NCI-H128 (cell line): ENCODE results near the gene TMEM161B.
"Not testable (repeated sequence)": the region's sequence is repeated elsewhere in the genome, so short reads cannot be mapped to it uniquely, and the experiment has no call there.

Experiments used
- DNase-seq: peaks from one replicate; lab custom pipeline; 2025; ENCODE audit not compliant: unreplicated experiment; lab: John Stamatoyannopoulos, UW

Gene TMEM161B

DNA sequence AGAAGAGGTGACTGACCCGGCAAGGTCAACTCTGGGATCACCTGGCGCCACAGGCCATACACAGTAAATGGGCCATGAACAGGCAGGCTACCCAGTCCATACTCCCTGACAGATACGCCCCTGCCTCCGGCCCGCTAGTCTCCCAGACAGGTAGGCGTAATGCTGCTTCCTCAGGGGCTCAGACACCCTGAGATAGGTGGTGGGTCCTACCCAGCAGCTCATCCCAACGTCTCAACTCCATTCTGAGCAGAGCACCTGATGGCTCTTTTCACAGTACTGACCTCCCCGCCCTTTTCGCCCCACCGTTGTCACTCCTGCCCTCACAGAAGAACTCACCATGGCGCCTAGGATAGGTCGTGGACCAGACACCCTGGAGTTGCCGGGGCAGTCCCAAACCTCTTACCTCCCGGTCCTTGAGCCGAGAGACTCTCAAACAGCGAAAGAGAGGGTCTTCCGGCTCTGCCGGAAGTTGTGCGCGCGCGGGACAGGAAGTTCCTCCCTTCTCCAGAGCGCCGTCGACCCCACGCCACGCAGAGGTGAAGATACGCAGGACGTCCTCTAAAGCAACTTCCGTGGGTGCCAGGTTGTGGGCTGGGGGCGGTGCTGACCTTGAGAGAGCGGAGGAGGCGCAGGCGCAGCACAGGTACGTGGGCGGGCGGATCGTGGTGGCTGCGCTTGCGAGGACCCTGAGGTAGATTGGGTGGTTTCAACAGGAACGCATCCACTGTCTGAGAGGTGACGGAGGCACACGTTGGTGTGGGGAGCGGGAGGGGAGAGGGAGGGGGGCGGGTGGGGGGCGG is at the start of gene TMEM161B:
TMEM161B (minus strand) TSS at position 461 of the 800 bp plus-strand sequence; CDS start at position 339, 122 bp downstream.
- peak; percentile 73 for DNase-seq

DNA sequence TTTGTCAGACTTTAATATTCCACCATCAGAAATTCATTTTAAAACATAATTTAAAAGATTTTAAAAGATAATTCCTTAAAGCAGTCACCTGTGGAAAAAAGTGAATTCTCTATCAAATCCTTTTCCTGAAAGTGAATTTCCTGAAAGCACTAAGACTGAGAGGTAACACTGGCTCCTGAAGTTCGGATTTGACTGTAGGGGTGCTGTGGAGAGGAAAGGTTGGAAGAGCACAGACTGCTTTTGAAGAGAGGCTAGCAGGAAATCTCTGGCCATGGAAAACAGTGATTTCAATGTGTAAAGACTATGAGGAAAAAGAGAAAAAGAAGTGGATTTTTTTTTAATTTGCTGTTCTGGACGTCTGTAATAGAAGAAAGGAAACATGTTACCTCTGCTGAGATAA is 35.7 kb upstream of the TMEM161B start:
- no peak for DNase-seq

DNA sequence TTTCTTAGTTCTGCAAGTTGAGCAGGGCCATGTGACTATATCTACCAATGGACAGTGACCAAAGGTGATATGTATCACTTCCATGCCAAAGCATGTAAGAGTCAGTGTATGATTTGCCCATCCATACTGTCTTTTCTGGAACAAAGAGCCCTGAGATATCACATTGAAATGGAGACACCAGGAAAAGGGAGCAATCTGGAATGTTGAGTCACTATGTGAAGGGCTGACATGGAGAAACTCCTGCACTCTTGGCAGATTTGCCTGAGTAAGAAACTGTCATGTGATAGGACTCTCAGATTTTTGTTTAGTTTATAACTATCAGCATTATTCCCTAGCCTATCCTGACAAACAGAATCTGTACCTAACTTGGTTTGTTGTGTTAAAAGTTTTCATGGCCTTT is 29.8 kb upstream of the TMEM161B start:
- DNase-seq: no peak

DNA sequence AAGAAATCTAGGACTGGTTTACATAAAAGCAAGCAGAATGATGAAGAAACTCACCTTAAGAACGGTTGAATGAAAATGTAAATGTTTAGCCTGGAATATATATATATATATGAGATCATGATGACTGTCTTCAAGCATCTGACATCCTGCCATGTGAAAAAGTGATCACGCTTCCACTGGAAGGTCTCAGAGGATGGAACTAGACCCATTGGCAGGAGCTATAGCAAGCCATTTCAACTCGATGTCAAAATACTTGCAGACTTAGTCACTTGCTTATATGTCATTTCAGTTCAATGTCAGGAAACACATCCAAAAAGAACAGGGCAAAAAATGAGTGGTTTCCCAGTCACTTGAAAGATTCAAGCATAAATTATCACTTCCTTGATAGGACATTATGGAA is 22.2 kb upstream of the TMEM161B start:
- DNase-seq: no peak

DNA sequence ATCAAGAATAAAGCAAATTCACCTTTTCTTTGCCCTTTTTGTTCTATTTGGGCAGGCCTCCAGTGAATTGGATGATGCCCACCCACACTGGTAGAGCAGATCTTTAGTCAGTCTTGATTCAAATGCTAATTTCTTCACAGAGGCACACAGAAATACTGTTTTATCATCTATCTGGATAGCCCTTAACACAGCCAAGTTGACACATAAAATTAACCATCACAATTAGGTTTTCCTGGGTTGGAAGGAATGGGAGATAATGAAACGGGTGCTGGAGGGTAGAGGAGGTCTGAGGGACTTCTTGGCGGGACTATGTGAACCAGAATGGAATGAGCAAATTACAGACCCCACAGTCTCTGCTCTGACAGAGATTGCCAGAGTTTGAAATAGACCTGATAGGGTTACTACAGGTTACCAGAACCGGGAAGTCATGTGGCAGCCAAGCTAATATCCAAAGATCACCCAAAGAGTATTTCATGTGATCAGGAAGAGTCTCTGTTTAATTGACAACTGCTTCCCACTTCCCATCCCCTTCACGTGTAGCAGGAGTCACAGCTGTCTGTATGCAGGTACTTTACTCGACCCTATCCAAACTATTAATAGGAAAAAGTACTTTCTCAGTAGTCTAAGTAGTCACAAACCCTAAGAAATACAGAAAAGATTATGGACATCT is 20.0 kb upstream of the TMEM161B start:
- DNase-seq: no peak

DNA sequence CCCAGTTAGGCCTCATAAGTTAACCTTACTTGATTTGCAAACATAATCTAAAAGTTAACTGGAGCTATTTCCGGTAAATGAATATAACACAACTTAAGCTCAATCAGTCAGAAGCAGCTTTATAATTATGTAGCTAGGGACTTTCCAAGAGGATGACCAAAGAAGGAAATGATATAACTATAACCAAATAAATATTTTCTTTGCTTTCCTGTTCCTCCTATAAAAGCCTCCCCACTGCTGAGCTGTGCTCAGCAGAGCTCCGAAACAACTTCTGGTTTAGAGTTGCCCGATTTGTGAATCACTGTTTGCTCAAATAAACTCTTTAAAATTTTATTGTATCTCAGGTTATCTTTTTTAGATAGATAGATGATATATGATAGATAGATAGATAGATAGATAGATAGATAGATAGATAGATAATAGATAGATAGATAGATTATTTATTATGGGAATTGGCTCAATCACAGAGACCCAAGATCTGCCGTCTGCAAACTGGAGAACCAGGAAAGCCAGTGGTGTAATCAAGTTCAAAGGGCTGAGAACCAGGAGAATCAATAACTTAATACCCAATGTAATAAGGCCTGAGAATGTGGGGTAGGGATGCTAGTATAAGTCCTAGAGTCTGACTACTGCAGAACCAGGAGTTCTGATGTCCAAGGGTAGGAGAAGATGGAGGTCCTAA is 19.3 kb upstream of the TMEM161B start:
- no peak for DNase-seq

DNA sequence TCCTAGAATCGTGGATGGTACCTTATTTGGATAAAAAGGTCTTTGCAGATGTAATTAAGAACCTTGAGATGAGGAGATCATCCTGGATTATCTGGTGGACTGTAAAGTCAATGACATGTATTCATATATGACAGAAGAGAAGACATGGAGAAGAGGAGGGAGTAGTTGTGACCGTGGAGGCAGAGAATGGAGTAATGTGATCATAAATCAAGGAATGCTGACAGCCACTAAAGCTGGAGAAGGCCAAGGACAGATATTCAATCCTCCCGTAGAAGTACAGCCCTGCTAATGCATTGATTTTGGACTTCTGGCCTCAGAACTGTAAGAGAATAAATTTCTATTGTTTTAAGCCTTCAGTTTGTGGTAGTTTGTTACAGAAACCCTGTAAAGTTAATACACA is 18.7 kb upstream of the TMEM161B start:
- DNase-seq: no peak

DNA sequence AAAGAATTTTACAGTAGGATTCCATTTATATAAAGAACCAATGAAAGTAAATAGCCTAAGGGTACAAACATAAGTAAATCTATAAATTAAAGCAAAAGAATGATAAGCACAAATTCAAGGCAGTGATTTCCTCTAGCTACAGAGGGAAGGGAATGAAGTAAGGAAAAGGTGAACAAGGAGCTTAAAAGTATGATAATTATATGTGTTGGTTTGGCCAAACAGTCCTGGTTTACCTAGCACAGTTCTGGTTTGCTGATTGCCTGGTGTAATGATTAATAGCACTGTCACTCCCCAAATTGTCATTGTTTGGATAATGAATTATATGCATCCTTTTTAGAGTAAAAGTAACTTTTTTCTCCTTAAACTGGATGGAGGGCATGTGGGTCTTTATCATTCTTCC is 15.0 kb upstream of the TMEM161B start:
- no peak for DNase-seq

DNA sequence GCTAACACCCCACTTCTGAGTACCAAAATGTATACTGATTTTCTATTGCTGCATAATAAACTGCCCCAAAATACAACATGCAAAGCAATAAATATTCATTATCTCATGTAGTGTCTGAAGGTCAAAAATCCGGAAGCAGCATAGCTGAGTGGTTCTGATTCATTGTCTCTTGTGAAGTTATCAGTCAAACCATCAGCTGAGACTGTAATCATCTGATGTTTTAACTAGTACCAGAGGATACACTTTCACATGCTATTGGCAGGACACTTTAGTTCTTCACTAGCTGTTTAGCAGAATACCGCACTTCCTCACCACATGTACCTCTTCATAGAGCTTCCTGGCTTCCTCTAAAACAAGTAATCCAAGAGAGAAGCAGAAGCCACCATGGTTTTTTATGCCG is 12.7 kb upstream of the TMEM161B start:
- DNase-seq: no peak

DNA sequence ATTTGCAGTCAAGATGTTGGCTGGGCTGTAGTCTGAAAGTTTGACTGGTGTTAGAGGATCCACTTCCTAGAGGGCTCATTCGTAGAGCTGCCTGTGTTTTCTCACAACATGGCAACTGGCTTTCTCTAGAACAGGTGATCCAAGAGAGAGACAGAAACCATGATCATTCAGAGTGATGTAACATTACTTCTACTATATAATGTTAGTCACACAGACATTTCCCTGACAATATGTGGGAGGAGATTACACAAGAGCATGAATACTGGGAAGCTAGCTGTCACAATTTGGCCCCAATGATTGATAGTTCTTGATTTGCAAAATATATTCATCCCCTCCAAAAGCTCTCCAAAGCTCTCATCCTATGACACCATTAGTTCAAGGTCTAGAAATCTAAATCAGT is 10.9 kb upstream of the TMEM161B start:
- no peak for DNase-seq

DNA sequence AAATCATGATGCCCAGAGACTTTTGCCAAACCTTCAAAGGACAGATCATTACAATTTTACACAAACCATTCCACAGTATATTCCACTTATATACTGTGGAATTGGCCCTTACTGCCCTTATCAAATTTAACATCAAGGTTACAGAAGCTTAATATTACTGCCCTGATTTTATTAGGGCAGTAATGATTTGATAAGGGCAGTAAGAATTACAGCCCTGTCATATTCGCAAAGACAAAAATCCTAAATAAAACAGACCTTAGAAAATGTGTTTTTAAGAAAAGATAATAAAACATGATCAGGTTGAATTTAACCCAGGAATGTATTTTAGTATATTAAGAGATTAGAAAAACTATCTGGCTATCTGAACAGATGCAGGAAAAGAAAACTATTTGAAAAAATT is 7.7 kb upstream of the TMEM161B start:
- DNase-seq: no peak

DNA sequence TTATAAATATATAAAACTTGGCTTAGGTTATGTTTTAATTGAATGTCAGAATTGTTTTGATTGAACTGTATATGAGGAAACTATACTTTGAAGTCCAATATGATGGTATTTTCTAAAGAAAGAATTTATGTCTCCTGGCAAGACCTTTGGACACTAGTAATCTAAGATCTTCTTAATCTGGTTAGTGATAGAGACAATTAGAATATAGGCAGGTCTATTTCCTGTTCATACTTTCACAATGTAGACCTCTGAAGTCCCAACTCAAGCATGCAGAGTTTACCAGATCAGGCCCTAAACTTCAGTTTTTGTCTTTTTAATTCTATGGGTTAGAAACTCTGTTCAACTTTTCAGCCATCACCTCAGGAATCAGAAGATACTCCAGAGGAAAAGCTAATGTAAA is 6.9 kb upstream of the TMEM161B start:
- no peak for DNase-seq

DNA sequence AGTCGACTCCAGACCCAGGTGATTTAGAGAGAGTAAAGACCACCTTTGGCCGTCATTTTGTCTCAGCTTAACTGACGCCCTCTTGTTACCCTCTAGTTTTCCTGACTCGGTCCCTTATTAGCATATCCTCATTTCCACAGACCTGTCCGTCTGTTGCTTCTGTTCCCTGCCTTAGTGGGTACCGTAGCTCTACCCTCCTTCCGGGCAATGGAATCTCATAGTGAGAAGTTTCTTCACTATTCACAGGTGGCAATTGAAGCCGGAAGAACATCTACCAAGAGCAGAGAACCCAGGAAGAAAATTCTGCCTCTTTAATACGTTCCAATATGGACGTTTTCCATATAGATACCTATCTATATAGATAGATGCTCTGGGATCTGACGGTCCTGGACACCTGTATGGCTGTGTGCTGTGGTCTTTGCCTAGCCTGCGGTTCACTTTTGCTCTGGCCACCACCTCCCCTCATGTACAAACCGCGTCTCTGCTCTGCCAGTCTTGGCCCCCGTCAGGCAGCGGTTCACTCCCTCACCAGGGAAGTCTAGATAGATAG is 652 bp upstream of the TMEM161B start:
- DNase-seq: no peak

DNA sequence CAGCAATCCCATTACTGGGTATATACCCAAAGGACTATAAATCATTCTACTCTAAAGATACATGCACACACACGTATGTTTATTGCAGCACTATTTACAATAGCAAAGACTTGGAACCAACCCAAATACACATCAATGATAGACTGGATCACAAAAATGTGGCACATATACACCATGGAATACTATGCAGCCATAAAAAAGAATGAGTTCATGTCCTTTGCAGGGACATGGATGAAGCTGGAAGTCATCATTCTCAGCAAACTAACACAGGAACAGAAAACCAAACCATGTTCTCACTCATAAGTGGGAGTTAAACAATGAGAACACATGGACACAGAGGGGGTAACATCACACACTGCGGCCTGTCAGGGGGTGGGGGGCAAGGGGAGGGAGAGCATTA is 4.1 kb downstream of the TMEM161B start:
- not testable (repeated sequence) for DNase-seq

DNA sequence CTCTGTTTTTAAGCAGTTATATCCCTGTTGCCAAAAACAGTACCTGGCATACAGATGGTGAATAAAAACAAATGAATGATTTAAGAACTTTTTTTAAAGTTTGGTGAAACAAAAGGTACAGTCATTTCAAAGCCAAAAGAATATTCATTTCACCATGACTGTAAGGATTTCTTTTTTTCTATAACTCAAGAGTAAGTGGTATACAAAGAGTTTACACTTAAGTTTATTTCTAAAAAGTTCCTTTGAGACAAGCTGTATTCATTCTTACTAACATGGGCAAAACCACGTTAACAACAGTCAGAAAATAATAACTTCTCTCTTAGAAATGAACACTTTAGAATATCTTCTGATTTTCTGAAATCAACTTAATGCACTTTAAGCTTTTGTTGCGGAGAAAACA is 5.3 kb downstream of the TMEM161B start:
- DNase-seq: no peak

DNA sequence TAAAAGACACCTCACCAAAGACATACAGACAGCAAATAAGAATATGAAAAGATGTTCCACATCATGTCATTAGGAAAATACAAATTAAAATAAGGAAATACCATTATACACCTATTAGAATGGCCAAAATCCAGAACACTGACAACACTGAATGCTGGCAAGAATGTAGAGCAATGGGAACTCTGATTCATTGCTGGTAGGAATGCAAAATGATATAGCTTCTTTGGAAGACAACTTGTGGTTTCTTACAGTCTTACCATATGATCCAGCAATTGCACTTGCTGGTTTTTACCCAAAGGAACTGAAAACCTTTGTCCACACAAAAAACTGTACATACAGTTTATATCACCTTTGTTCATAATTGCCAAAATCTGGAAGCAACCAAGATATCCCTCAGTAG is 6.5 kb downstream of the TMEM161B start:
- no peak for DNase-seq

DNA sequence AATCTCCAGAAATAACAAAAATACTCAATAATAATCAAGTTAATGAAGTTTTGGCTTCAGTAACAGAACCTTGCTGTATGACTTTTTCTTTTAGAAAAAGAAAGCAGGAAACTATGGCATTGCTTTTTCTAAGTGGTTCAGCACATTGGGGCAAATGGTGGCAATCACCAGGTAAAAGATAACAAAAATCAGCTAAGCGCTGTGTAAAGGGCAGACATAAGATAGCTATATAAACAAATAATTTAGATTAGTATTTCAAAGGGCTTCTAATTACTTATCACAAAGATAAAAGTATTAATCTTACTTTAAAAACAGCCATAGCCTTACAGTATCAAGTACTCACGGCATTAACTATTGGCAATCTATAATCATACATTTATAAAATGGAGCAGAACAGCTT is 10.0 kb downstream of the TMEM161B start:
- DNase-seq: no peak

DNA sequence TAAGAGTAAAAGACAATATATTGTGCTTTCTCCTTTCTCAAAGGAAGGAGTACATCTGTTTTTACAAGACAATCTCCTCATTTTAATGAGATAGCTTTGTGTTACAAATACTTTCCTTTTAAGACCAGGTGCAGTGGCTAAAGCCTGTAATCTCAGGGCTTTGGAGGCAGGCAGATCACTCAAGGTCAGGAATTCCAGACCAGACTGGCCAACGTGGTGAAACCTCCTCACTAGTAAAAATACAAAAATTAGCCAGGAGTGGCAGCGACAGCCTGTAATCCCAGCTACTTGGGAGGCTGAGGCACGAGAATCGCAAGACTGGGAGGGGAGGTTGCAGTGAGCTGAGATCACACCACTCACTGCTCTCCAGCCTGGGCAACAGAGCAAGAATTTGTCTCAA is 11.8 kb downstream of the TMEM161B start:
- no peak for DNase-seq

DNA sequence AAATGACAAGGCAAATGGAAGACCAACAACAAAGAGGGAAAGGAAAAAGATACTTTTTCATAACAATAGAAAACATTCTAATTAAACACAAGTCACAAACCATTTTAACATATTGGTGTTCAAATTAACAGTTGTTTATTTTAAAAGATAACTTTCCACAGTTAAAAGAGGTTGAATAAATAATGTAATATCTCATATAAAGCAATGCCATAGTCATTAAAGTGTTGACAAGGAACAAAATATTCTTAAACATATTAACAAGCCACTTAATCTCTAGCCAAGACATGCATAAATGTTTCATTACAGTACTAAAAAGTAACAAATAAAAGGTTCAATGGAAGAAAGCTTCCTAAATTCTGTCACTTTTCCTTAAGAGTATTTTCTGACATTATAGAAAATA is 12.6 kb downstream of the TMEM161B start:
- no peak for DNase-seq

DNA sequence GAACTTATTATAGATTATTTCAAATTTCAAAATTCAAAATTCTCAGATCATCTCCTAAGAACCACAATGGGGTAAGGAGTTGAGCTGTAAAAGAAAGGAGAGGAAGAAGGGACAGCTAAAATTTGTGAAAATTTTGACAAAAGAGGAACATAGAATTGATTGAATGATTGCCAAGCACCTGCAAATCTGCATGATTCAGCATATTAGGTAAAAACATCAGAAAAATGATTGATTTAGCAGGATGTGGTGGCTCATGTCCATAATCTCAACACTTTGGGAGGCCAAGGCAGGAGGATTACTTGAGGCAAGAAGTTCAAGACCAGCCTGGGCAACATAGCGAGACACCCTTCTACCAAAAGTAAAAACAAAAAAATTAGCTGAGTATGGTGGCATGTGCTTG is 14.3 kb downstream of the TMEM161B start:
- DNase-seq: no peak

DNA sequence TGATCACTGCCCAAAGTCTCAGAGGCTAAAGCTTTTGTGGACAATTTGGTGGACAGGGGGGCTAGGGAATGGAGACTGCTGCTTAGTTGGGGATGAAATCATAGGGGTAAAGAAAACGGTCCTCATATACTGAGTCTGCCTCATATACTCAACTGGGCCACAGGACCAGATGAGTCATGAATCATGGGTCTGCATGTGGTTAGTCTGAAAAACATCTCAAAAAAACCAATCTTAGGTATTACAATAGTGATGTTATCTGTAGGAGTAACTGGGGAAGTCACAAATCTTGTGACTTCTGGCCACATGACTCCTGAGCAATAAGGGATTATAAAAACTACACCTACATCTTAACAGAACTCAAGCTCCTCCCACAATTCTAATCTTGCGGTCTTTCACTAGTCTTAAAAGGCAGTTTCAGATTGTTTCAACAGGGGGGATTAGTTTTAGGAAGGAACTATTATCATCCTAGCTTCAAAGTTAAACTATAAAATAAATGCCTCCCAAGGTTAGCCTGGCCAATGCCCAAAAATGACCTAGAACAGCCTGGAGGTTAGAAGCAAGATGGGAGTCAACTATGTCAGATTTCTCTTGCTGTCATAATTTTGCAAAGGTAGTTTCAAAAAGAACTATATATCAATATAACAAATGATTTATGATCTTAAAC is 17.5 kb downstream of the TMEM161B start:
- no peak for DNase-seq
